Measurements from ENCODE around the gene ENTREP1.
"Not testable (repeated sequence)": the region's sequence is repeated elsewhere in the genome, so short reads cannot be mapped to it uniquely, and the experiment has no call there.

ENTREP1 gene

GRCh38 chr9:69433968-69434367 is 109.0 kb downstream of the ENTREP1 start:
- Mint-ChIP-seq H3K36me3 (ENCODE audit: insufficient read depth) (peaks cover 3% of the 10 kb centered on the region), H3K4me1 (ENCODE audit: low read depth in 2 of 2) (peaks cover 0 to 2% of the 10 kb centered on the region in 2 donors), H3K27me3 (peaks cover 0 to 8% of the 10 kb centered on the region in 2 donors)

GRCh38 chr9:69439654-69440053 is 114.6 kb downstream of the ENTREP1 start:
- not testable (repeated sequence) for H3K9me3 Mint-ChIP-seq; ATAC-seq (replicated peaks); H3K27ac Mint-ChIP-seq; H3K36me3 Mint-ChIP-seq (ENCODE audit: insufficient read depth); DNase-seq; H3K4me1 Mint-ChIP-seq (ENCODE audit: low read depth in 2 of 2)
- peak overlapping the region in 1 of 2 donors; percentile 30 for H3K4me3 Mint-ChIP-seq
- peaks cover 8 to 11% of the 10 kb centered on the region in 2 donors for H3K27me3 Mint-ChIP-seq

More at GRCh38 chr9:69433968-69434367, 109.0 kb downstream of the ENTREP1 start:
- ATAC-seq (replicated peaks) (no peak), DNase-seq (no peak)
- H3K27ac Mint-ChIP-seq: no peak overlapping the region
- H3K9me3 Mint-ChIP-seq: no peaks in the 10 kb centered on the region
- no peak overlapping the region for H3K4me3 Mint-ChIP-seq

- H3K9me3 Mint-ChIP-seq; ATAC-seq (replicated peaks); H3K27ac Mint-ChIP-seq; H3K36me3 Mint-ChIP-seq (ENCODE audit: insufficient read depth); DNase-seq; H3K4me1 Mint-ChIP-seq (ENCODE audit: low read depth in 2 of 2): not testable (repeated sequence)
- peak overlapping the region in 1 of 2 donors; percentile 30 for H3K4me3 Mint-ChIP-seq
- H3K27me3 Mint-ChIP-seq: peaks cover 15 to 19% of the 10 kb centered on the region in 2 donors
Measured at GRCh38 chr9:69440254-69440955, 115.4 kb downstream of the ENTREP1 start.
